ENCODE results near the gene RIPOR2.

Gene RIPOR2

DNA sequence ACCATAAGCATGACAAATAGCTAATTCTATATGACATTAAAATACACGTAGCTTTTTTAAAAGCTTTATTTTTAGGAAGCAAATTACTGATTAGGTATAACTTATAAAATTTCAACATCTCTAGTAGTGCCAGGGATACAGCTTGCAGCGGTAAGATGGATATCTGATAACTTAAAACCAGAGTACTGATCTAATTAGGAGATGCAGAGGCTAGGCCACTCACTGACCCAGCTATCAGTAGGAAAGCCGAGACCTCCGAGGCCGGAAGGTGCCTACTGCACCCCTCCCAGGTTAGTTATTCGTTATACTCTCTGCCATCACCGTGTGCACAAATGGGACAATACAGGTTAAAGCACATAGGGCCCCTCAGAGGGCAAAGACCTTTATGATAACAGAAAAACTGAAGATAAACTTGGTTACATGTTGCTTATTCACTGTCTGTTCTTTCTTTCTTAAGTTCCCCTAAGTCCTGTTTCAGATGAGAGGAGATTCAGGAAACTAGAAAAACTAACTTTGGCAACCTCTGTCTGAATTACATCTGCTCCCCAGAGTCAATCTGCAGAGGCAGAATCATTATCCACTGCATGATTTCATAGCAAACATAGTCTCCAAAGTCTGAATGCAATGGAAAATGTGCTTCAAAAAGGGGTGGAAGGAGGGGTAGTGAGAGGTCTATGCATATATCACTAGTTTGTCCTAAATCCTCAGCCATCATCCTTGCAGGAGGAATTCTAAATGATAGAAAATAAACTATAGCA is 60.8 kb downstream of the RIPOR2 start:
- no peak for DNase-seq

DNA sequence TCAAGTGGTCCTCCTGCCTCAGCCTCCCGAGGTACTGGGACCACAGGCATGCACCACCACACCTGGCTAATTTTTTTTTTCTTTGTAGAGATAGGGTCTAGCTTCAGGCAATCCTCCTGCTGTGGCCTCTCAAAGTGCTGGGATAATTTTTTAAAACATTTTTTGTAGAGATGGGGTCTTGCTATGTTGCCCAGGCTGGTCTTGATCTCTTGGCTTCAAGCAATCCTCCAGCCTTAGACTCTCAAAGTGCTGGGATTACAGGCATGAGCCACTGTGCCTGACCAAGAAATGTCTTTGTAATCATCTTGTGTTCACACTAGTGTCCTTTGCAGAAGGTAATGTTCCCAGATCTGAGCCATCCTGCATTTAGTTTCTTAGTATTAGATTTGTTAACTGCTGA is 61.6 kb downstream of the RIPOR2 start:
- no peak for DNase-seq

DNA sequence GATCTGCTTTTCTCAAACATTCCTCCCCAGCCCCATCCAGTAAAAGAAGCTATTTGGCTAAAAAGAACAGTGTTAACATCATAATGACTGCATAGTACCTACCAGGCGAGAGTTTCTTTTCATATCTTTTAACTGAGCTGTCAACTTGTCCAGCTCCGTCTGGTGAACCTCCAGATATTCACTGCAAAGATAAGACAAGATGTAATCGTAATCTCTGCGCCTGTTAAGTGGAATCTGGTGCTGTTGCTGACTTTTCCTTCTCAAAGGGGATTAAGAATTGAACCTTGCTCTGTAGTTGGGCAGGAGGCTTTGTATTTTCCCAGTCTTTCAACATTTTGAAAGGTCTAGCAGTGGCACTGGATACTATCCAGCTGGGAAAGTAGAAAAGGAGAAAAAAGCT is 63.0 kb downstream of the RIPOR2 start:
- no peak for DNase-seq

DNA sequence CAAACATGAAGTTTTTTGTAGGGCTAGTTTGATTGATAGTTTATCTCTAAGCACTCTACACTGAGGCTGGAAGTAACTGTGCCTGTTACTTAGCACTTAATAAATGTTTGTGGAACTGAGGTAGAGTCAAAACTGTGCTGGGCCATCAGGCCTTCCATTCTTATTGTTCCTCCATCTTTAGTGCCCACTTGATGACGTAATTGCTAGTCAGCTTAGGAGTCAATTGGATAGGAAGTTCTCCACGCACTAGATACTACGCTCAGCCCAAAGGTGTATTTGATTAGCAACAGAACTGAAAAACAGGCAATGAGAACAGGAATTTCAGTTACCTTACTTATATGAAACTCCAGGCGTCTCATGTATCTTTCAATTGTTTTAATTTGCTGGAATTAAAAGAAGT is 67.0 kb downstream of the RIPOR2 start:
- DNase-seq, result no peak

DNA sequence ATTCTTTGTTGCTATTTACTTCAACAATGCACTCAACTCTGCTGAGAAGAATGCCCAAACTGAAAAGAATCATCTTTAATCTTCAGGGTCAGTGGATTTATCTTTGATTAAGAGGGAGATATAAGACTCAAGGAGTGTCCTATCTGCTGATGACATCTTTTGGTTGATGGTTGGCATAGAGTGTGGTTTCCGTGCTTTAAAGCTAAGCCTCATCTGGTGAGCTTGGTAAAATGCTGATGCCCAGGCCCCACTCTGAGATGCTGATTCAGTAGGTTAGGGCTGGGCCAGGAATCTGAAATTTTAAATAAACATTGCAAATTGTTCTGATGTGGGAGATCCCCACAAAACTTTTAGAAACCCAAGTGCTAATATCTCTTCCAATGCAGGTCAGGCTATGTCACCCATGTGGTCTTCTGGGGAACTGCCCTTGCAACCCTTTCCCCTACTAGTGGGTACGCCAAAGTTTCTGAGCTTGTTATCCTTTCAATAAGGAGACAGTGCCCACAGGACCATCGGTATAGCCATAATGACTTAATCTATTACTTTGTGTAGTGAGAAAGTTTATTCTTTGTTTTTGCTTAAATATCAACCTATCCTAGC is 68.6 kb downstream of the RIPOR2 start:
- DNase-seq, result no peak

DNA sequence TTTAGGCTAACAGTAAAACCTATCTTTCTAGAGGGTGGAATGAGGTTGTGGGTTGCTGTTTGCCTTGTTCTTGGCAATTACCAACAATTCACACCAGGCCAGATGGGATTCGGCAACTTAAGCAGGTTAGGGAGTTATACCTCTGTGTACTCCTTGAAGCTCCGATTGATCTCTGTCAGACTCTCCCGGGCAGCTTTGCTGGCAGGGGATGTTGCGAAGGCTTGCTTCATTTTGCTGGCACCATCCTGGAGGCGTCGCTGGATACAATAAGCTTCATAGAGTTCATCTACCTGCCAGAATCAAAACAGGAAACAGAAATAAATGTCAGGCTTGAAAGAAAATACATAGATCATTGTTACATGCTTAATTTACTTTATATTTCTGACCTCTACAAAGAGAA is 70.6 kb downstream of the RIPOR2 start:
- DNase-seq, result no peak

DNA sequence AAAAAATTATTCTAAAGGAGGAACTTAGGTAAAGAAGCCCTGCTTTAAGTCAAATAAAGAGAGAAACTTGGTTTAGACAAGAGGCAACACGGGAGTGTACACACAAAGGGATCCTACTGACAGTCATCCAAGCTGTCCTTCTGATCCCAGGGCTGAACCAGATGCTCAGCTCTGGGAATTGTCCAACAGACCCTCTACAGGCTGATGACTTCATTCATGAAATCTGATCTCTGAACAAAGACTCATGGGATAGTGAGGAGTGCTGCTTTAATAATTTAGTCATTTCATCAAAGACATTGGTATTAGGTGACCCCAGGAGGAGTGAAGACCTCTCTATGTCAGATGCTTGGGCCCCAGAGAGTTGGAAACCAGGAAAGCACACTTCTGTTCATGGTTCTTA is 71.4 kb downstream of the RIPOR2 start:
- DNase-seq, result no peak

DNA sequence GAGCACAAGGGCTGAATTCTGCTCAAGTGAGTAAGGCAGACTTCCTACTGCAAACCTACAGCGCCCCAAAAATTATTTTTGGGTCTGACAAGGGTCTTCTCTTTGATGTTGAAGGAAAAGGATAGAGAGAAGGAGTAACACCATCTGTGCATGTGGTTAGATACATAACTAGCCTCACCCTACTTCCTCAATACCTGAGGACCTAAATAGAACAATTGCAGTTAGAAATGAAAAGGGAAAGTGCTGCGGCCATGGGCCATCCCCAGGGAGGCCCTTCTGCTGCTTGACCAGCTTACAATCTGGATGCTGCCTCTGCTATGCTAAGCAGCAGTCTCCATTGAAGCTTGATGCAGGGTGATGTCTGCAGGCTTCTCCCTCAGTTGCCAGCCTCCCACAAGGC is 73.8 kb downstream of the RIPOR2 start:
- no peak for DNase-seq

DNA sequence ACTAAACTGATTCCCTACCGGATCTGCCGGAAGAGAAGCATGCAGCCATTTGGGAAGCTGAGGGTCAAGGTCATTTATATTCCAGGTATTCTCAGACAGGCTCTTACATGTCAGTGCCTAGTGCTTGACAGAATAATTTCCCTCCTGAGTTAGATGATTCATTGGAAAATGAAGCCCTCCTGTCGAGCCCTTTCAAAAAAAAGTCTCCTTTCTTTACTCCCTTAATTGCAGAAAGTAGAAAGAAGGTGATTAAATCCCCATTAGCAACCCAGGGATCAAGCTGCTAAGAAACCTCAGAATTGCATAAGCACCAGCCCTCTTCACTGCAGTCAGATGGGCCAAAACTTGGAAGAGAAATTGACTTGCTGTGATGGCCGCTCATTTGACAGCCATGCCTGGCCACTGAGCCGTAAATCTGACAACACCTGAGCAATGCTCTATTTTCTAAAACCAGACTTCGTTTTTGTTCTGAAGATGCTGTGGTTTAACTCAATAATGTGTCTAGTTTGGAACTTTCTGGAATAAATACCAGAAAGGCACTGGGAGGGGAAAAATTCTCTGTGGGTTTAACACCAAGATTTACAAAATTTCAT is 76.1 kb downstream of the RIPOR2 start:
- DNase-seq, result no peak

DNA sequence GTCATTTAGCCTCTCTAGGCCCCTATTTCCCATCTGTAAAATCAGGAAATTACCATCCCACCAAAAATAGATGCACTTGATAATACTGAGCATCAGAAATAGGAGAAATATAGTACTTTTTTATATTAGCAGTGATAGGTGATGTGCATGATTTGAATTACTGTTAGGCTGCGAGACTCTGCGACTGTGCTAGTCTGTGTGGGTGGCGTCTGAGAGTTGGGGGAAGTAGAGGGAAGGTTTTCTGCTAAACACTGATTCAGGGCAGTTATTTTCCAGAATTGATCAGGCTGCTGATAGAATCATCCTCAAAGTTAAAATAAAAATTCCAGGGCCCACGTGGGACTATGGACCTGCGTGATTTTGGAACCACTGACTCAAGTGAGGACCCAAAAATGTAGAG is 76.6 kb downstream of the RIPOR2 start:
- DNase-seq, result no peak

DNA sequence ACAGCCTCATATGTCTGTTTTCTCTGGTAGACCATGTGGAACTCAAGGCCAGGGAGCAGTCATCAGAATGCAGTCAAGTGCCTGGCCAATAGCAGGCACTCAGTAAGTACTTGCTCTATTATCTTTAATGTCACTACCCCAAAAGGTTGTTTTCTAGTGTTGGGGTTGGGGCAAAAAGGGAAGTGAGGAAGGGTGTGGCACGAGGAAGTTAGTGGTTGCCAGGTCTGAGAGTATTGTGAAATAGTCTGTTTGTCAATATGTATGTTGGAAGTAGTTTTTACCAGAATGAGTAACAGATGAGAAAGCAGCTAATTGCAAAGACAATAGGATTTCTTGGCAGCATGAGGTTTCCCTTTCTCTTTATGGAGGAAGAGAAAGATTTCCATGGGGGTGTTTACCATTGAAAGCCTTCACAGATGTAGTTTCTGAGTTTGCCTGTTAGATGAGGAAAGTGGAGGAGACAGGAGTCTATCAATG is 77.5 kb downstream of the RIPOR2 start:
- DNase-seq, result peak; percentile 83

DNA sequence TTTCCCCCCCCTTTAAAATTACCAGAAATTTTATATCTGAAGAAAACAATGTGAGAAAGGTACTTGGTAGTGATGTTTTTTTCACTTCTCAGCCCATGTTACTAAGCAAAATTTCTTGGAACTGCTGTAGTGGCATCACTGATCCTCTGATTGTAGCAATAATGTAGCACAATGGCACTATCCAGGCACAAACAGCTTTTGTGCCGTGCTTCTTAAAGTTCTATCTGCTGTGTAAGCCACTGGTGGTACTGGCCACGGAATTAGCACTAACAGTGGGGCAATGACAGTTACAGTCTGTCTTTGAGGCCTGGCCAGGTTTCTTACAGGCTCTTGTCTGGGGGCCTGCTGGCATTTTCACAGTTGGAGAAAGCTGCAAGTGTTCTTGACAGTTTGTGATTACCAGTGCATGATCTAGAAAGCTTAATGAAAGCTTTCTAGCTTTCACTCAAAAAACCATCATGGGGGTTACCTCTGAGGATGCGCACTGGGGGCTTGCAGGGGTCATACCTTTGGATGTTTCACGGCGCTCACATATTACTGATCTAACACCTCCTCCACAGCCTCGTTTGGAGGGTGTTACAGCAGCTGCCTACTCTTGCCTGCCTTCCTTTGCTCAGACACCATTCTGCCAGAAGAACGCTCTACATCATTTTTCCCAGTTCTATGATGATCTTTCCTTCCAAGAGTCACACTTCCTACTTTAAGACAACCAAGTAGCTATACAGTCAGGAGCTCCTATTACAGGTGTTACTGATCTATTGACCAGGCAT is 78.7 kb downstream of the RIPOR2 start:
- DNase-seq, result peak; percentile 38

DNA sequence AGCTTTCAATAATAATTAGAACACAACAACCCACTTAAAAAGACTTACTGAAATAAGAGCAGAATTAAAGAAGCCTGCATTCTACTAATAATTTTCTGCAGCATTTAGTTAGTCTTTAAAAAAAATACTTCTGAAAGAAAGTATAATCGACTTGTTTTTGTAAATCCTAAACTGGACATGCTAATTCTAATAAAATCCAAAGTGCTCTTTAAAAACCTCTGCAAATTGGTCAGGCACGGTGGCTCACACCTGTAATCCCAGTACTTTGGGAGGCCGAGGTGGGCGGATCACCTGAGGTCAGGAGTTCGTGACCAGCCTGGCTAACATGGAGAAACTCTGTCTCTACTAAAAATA is 79.5 kb downstream of the RIPOR2 start:
- DNase-seq, result no peak

DNA sequence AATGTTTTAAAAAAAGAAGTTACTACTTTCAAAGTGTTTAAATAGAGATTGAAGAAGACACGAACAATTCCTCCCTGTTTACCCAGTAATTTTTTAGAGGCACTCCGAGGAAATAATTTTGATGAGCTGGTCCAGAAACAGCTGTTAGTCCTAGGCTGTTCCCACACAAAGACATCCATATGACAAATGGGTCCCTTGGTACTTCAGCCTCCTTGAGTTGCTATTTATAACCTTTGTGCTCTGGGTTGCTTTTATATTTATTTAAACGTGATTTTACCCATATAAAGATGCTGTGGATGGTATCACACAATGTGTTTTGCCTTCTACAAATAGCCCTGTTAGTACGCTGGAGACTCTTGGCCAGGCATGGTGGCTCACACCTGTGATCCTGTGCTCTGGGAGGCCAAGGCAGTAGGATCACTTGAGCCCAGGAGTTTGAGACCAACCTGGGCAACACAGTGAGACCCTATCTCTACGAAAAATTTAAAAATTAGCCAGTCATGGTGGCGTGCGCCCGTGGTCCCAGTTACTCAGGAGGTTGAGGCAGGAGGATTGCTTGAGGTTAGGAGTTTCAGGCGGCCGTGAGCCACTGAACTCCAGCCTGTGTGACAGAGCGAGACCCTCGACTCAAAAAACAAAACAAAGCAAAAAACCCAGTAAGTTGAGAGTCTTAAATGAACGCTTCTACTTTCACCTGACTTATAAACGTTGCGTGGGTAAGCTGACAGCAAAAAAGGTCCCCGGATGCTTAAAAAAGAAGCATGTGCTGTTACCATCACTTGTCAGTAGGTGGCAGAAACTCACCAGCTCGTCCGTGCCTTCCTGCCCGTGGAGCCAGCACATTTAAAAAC is 80.1 kb downstream of the RIPOR2 start:
- DNase-seq, result peak; percentile 82

DNA sequence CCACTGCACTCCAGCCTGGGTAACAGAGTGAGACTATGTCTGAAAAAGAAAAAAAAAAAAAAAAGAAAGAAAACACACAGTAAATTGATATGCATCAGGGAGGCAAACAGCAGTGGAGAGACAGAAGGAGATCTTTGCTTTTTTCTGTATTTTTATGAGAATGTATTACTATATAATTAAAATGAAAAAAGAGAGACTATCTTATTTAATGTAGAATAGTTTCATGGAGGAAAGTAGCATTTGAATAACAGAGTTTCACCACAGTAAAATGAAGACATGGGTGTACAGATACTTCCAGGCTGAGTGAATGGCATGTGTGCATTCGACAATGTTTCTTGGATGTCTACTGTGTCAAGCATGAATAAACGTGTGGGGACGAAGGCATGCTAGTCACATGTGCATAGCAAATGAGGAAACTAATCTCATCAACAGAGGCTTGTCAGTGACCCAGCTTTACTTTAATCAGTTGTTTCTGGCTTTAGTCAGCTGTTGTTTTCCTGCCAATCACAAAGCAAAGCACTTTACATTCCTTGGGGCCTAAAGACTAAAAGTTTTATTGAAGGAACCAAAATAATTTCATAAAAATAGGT is 81.6 kb downstream of the RIPOR2 start:
- no peak for DNase-seq

DNA sequence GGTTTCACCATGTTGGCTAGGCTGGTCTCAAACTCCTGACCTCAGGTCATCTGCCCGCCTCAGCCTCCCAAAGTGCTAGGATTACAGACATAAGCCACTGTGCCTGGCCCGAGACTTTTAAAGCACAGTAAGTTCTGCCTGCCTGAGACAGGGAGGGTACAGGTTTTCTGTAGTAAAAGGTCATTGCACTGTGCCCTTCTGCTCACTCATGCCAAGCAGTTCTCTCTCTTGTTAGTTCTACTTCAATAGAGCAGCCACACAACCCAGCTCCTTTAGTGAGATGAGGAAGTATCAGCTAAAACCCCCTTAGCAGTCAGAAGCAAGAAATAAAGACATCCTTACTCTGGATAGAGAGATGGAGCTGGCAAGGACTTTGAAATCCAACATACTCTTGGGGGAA is 84.7 kb downstream of the RIPOR2 start:
- no peak for DNase-seq

DNA sequence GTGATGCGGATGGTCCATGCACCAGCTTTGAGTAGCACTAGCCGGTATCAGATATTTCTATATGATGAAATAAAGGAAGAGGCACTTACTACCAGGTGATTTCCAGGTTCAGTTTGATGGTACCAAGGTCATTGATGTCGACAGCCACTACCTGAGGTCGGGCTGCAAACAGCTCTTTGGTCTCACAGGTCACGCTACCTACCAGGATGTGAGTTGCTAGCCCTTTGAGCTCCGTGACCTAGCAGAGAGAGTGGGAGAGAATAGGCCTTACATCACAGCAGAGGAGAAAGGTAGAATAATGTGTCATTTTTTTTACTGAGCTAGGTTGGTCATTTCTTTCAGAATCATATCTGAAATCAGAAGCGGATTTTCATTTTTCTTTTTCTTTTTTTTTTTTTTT is 86.0 kb downstream of the RIPOR2 start:
- no peak for DNase-seq

DNA sequence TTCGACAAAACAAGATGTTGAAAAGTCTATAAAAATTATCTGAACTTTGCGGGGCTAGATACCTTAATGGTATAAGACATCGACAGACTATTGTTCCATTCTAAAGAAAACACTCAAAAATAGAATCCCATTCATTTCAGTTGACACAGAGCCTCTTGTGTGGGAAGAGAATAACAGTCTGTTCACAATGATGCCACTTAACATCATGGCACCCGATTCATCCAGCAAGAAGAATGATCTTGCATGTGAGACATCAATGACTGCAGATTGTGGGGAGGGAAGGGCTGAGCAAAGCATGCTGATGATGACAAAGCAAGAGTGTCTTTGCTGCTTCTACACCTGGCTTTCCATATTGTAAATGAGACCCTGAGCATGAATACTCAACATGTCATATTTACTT is 87.3 kb downstream of the RIPOR2 start:
- DNase-seq, result no peak

DNA sequence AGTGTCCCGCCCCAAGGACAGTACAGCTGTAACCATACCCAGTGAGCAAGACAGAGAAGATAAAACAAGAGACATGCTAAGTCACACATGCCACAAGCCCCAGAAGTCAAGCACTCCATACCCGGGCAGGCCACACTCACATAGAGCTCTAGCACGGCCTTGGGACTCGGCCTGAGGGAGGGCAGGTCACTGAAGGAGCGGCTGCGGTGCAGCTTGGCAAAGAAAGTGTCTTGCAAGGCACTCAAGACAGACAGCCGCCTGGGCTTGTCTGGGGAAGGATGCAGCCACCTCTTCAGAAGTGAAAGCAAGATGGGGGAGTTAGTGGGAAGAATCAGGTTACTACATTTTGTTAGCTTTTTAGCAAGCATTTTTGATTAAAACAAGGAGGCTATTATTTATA is 88.4 kb downstream of the RIPOR2 start:
- no peak for DNase-seq

DNA sequence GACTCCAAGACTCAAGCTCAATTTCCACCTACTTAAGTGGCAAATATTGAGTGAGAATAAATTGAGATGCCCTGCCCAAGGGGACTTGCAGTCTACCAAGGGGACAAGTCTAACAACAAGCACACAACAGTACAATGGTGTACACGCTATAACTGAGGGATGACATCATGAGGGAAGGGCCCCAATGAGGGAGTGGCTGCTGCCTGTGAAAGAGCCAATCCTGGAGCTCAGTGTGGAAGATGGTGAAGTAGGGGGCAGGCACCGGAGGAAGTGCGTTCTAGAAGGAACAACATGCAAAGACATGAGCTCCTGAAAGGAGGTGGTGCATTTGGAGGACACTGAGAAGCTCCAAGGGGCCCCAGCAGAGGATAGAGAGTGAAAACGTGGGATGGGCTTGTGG is 90.2 kb downstream of the RIPOR2 start:
- DNase-seq, result no peak

DNA sequence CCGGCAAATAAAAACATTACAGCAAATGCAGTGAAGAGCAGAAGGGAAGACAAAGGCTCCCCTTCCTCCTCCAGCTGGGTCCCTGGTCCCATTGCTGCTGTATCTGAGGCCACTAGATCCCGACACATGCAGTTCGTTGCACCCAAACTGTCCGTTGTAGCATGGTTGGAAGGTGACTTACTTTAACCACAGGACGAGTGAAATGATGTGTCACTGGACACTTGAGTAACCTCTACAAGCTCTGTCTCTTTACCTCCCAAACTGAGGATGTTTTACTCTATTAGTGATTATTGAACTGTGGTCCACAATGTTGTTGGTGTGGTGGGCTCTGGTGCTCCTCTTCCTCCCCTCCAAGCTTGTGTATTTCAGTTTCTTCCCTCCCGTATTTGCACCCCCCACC is 90.9 kb downstream of the RIPOR2 start:
- no peak for DNase-seq

DNA sequence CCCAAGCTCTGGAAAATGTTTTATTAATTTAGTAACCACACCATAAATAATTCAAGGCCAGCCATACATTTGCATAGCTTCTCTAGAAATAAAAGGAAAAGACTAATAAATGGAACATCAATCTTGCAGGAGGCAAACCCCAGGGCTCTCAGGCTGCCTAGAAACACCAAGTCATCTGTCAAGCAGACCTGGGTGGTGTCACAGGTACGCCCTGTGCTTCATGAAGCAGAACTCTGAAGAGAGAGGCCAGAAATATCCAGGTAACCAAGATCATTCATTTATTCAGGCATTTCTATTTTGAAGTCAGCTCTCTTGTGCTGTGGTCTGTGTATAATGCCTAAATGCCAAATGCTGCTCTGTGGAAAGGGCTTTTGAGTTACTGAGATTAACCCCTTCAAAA is 91.7 kb downstream of the RIPOR2 start:
- DNase-seq, result no peak
